ENCODE measurements around the gene PAX9.

GRCh38 chr14:36662258-36662542, 540 bp downstream of the PAX9 start:
- TF ChIP-seq POLR2AphosphoS5 (IDR thresholded peaks at IDR 0.05) (no peak), EP300 (conservative IDR thresholded peaks at IDR 0.05; ENCODE audit: poor library complexity, severe bottlenecking) (no peak), EZH2 (IDR thresholded peaks at IDR 0.05; ENCODE audit: borderline replicate concordance, insufficient read depth, low read length, poor library complexity, severe bottlenecking) (no peak), CTCF (IDR thresholded peaks at IDR 0.05; ENCODE audit: poor library complexity, severe bottlenecking) (no peak), SMC3 (conservative IDR thresholded peaks at IDR 0.05; ENCODE audit: poor library complexity) (no peak), TAF1 (IDR thresholded peaks at IDR 0.05; ENCODE audit: low read depth) (no peak), RAD21 (conservative IDR thresholded peaks at IDR 0.05) (no peak), REST (IDR thresholded peaks at IDR 0.05; ENCODE audit: borderline replicate concordance) (no peak), MXI1 (conservative IDR thresholded peaks at IDR 0.05; ENCODE audit: poor library complexity, severe bottlenecking) (no peak)

Data from neural cell (in vitro differentiated cells).